ENCODE data around the gene CBR1. TPM values are rescaled to one million over a fixed set of nuclear protein-coding genes. Genes with fewer than 3 reads are reported as not detected.

The CBR1 gene
- total and polyA plus RNA-seq, 9 of the 15 experiments (the other 6 are each of a cell fraction or from before 2014, with no cell fraction given), result 2.5 to 33.8 (median 15.1) TPM

- peak in 1 of 2 experiments; percentile 71; a peak in 2 of 4 replicates for TF ChIP-seq FOXA3 (CRISPR knock-in tag; conservative IDR thresholded peaks at IDR 0.05 in 1 of 2, IDR thresholded peaks at IDR 0.05 in 1 of 2)
- TF ChIP-seq LARP7 (IDR thresholded peaks at IDR 0.05), result 0 out of 2 replicates have a peak, but pooled peaks have one; percentile 37
- peak; percentile 57 for TF ChIP-seq KDM5B (IDR thresholded peaks at IDR 0.05; ENCODE audit: insufficient replicate concordance, low read depth, low read length)
- TF ChIP-seq SOX6 (IDR thresholded peaks at IDR 0.05), result peak; percentile 31; the same call in 1 of the 2 replicates
- TF ChIP-seq PHF20 (IDR thresholded peaks at IDR 0.05; ENCODE audit: partially characterized antibody), result peak; percentile 94
- peak; percentile 51; the same call in 1 of the 2 replicates for TF ChIP-seq CHCHD3 (CRISPR knock-in tag; IDR thresholded peaks at IDR 0.05)
- TF ChIP-seq MTA3 (IDR thresholded peaks at IDR 0.05; ENCODE audit: borderline replicate concordance), result peak; percentile 67; the same call in 1 of the 2 replicates
- TF ChIP-seq NCOR1 (IDR thresholded peaks at IDR 0.05), result no peak
- 0 out of 2 replicates have a peak, but pooled peaks have one; percentile 65 for TF ChIP-seq ZNF395 (CRISPR knock-in tag; IDR thresholded peaks at IDR 0.05)
- TF ChIP-seq ZBTB1 (CRISPR knock-in tag; IDR thresholded peaks at IDR 0.05; ENCODE audit: borderline replicate concordance, low read depth), result 0 out of 2 replicates have a peak, but pooled peaks have one; percentile 35
- TF ChIP-seq JUND (IDR thresholded peaks at IDR 0.05; ENCODE audit: borderline replicate concordance, low read depth, low read length), result 0 out of 2 replicates have a peak, but pooled peaks have one; percentile 3
- TF ChIP-seq JUND (tag; IDR thresholded peaks at IDR 0.05; ENCODE audit: borderline replicate concordance, low read depth, low read length), result no peak
- TF ChIP-seq CBX5 (IDR thresholded peaks at IDR 0.05; ENCODE audit: borderline replicate concordance, low read depth), result peak; percentile 54; the same call in 1 of the 2 replicates
- peak; percentile 39; the same call in 1 of the 2 replicates for TF ChIP-seq ZBTB33 (CRISPR knock-in tag; IDR thresholded peaks at IDR 0.05)
- TF ChIP-seq BMI1 (IDR thresholded peaks at IDR 0.05; ENCODE audit: low read length), result peak; percentile 69; the same call in 1 of the 2 replicates
- TF ChIP-seq HNRNPH1 (optimal IDR thresholded peaks at IDR 0.05; ENCODE audit: low read depth, low read length), result no peak
- TF ChIP-seq THRB (CRISPR knock-in tag; conservative IDR thresholded peaks at IDR 0.05), result no peak
- no peak for TF ChIP-seq BRCA1 (IDR thresholded peaks at IDR 0.05)
- no peak for TF ChIP-seq BRCA1 (CRISPR knock-in tag; IDR thresholded peaks at IDR 0.05)
- TF ChIP-seq THAP12 (CRISPR knock-in tag; IDR thresholded peaks at IDR 0.05), result 0 out of 2 replicates have a peak, but pooled peaks have one; percentile 47
These were observed 9.5 kb upstream of the CBR1 start, which contains the start of gene SETD4 (continued) for GRCh38 chr21:36060159-36060921.

All from K562 (cell line).